HepG2 (cell line): Measurements from ENCODE around the gene SFTPB. TPM values are rescaled to one million over a fixed set of nuclear protein-coding genes. Genes with fewer than 3 reads are reported as not detected.

Experiments
- ATAC-seq: fragments of 200-7000 bp; cut with Tn5 transposase; 3 replicates; pipeline ENCODE4 v1.9.1; 2020; ENCODE audit warnings: mild to moderate bottlenecking, moderate library complexity
- BruUV-seq: library from RNA; stranded (reverse); fragments of 400-500 nt; replicated peaks from 2 replicates; lab custom pipeline; 2021; lab: Mats Ljungman, UMichigan
- CTCF ChIA-PET: fragments of 300-600 bp; formaldehyde crosslinking; extraction: SDS; loops from one replicate; lab custom pipeline; 2021; ENCODE audit warnings: low total read pairs, inconsistent platforms, low intra/inter-chr PET ratio; lab: Yijun Ruan, JAX
- POLR2A ChIA-PET: fragments of 350-600 bp; sonication (Branson Sonifier 250); formaldehyde crosslinking; loops from one replicate; lab custom pipeline; 2020; ENCODE audit warnings: antibody characterized with exemption, inconsistent platforms; lab: Yijun Ruan, JAX
- DNase-seq: peaks from one replicate; pipeline ENCODE4 v3.0.0-alpha.2; 2015; ENCODE audit warnings: low spot score
- FAIRE-seq: peaks from 3 replicates; lab custom pipeline; 2011; peaks lifted over from hg19 to GRCh38; lab: Jason Lieb, UNC
- H2AFZ ChIP-seq: one replicate; pipeline ENCODE4 v1.6.1; 2011; ENCODE audit warnings: low read length, inconsistent platforms
- H3K27ac ChIP-seq: fragments of 300-600 bp; 3 replicates; pipeline ENCODE4 v1.8.0; 2011; ENCODE audit warnings: mixed run types, mild to moderate bottlenecking, mixed read lengths, low read length, inconsistent platforms; ENCODE audit not compliant: insufficient read depth; ENCODE audit errors: extremely low read length
- H3K27me3 ChIP-seq, 2 experiments: fragments of 200-600 bp in 1 of 2; 2 replicates in 1 of 2; 3 replicates in 1 of 2; pipeline versions ENCODE4 v1.6.0 to v1.8.0; 2011; ENCODE audit warnings: low read length in 2 of 2, mild to moderate bottlenecking in 2 of 2, moderate library complexity in 2 of 2, inconsistent platforms in 1 of 2; ENCODE audit not compliant: insufficient read depth in 2 of 2, control insufficient read depth in 1 of 2
- H3K36me3 ChIP-seq, 2 experiments: fragments of 200-600 bp in 1 of 2; replicated peaks in 1 of 2; 2 replicates in 1 of 2; 3 replicates in 1 of 2; pipeline versions ENCODE4 v1.5.1 to v1.8.0; 2011; ENCODE audit warnings: low read length in 2 of 2, inconsistent platforms in 1 of 2; ENCODE audit not compliant: insufficient read depth in 2 of 2, control insufficient read depth in 1 of 2
- H3K4me1 ChIP-seq: 2 replicates; pipeline ENCODE4 v1.5.1; 2012; ENCODE audit warnings: low read length, inconsistent platforms; ENCODE audit not compliant: insufficient read depth
- H3K4me2 ChIP-seq: 2 replicates; pipeline ENCODE4 v1.6.0; 2011; ENCODE audit warnings: low read depth, low read length, inconsistent platforms
- H3K4me3 ChIP-seq, 3 experiments: fragments of 200-600 bp in 1 of 3; sonication (generic), shearing (Covaris generic) in 1 of 3; replicated peaks in 1 of 3; 2 replicates each; pipeline ENCODE4 v1.5.1; 2011 to 2016; ENCODE audit warnings: low read length in 3 of 3, inconsistent platforms in 2 of 3, low read depth in 2 of 3, mild to moderate bottlenecking in 2 of 3, control low read depth in 1 of 3, mixed read lengths in 1 of 3; ENCODE audit not compliant: insufficient read depth in 1 of 3
- H3K79me2 ChIP-seq: one replicate; pipeline ENCODE4 v1.6.1; 2011; ENCODE audit warnings: low read length, inconsistent platforms; ENCODE audit not compliant: insufficient read depth
- H3K9ac ChIP-seq: 2 replicates; pipeline ENCODE4 v1.6.0; 2011; ENCODE audit warnings: mild to moderate bottlenecking, low read depth, low read length, inconsistent platforms; ENCODE audit not compliant: insufficient read depth
- H3K9me3 ChIP-seq: 2 replicates; pipeline ENCODE4 v1.5.1; 2012; ENCODE audit warnings: mild to moderate bottlenecking, low read length
- H4K20me1 ChIP-seq: 2 replicates; pipeline ENCODE4 v1.6.0; 2011; ENCODE audit warnings: inconsistent platforms, mild to moderate bottlenecking, low read length, moderate library complexity; ENCODE audit not compliant: insufficient read depth
- CBFB ChIP-seq: sonication (generic); formaldehyde crosslinking; IDR thresholded peaks from 2 replicates; pipeline ENCODE4 v1.4.0; 2020; ENCODE audit warnings: missing genetic modification reagents
- DNMT1 ChIP-seq: sonication (generic); formaldehyde crosslinking; IDR thresholded peaks from 2 replicates; pipeline ENCODE4 v1.5.1; 2020; ENCODE audit warnings: mild to moderate bottlenecking, missing genetic modification reagents
- POLR2AphosphoS5 ChIP-seq: IDR thresholded peaks from 2 replicates; pipeline ENCODE4 v1.6.1; 2012; ENCODE audit warnings: low read depth, low read length
- SPEN ChIP-seq: sonication (generic); formaldehyde crosslinking; IDR thresholded peaks from 2 replicates; pipeline ENCODE4 v1.5.1; 2020; ENCODE audit warnings: low read depth, mild to moderate bottlenecking, missing genetic modification reagents
- TCF12 ChIP-seq, 2 experiments: fragments of 450-650 bp in 1 of 2; sonication (generic) in 1 of 2; formaldehyde crosslinking in 1 of 2; IDR thresholded peaks; 2 replicates each; pipeline versions ENCODE4 v1.6.1 to v1.8.0; 2017 to 2022; ENCODE audit warnings: antibody characterized with exemption in 1 of 2, mild to moderate bottlenecking in 1 of 2, missing genetic modification reagents in 1 of 2, moderate library complexity in 1 of 2
- ZFAT ChIP-seq: sonication (generic); formaldehyde crosslinking; conservative IDR thresholded peaks from 2 replicates; pipeline ENCODE4 v1.8.1; 2023; ENCODE audit warnings: missing genetic modification reagents, inconsistent platforms
- ZNF605 ChIP-seq: sonication (generic); formaldehyde crosslinking; IDR thresholded peaks from 2 replicates; pipeline ENCODE4 v1.8.0; 2022; ENCODE audit warnings: mild to moderate bottlenecking, missing genetic modification reagents
- WGBS: methylation state at CpG from one replicate; pipeline ENCODE4 v1.1.6; 2017; ENCODE audit warnings: low lambda C conversion rate; 5-methylcytosine and 5-hydroxymethylcytosine counted together
- in situ Hi-C: cut with HindIII; loops from 2 replicates; pipeline ENCODE4 v1.10.0; 2017; ENCODE audit warnings: low pct_unique_long_range_greater_than_20kb; ENCODE audit not compliant: extremely low pct_ligation_motif_present
- intact Hi-C: fragments of 100-400 bp; cut with micrococcal nuclease; formaldehyde crosslinking; loops from one replicate; pipeline ENCODE4 v1.10.0; 2022; ENCODE audit not compliant: unreplicated experiment
- polyA plus RNA-seq, 8 experiments: library from polyadenylated mRNA; depleted of rRNA in 3 of 8; stranded (reverse) in 7 of 8; unstranded in 1 of 8; fragments of >200 nt; fragmentation: Illumina TruSeq in 4 of 8; extraction: Trizol in 4 of 8; gene quantifications; 2 replicates each; pipeline versions ENCODE4 v1.2.1 to v1.2.3, GENCODE V29; 2011 to 2016; ENCODE audit warnings: low read depth in 4 of 8, missing spikeins in 1 of 8, mixed read lengths in 1 of 8; ENCODE audit not compliant: insufficient read depth in 1 of 8
- total RNA-seq, 5 experiments: library from RNA; depleted of rRNA; stranded (reverse); fragments of >200 nt; fragmentation: Illumina TruSeq; extraction: Trizol; gene quantifications; 2 replicates each; pipeline ENCODE4 v1.2.3, GENCODE V29; 2016; ENCODE audit warnings: low read depth in 1 of 5
- TF ChIP-seq, protein P1 (sequence below): sonication (generic); formaldehyde crosslinking; conservative IDR thresholded peaks from 2 replicates; pipeline ENCODE4 v1.8.0; 2022; ENCODE audit warnings: mild to moderate bottlenecking, moderate library complexity, missing genetic modification reagents
- TF ChIP-seq, protein P2 (sequence below): sonication (generic); formaldehyde crosslinking; IDR thresholded peaks from 2 replicates; pipeline ENCODE4 v1.4.0; 2020; ENCODE audit warnings: missing genetic modification reagents, mild to moderate bottlenecking, borderline replicate concordance
- TF ChIP-seq, protein P3 (sequence below): sonication (generic); formaldehyde crosslinking; conservative IDR thresholded peaks from 2 replicates; pipeline ENCODE4 v1.4.0; 2020; ENCODE audit warnings: missing genetic modification reagents

The SFTPB gene
- total and polyA plus RNA-seq, 2 of the 13 experiments (the other 11 are each of a cell fraction or from before 2014, with no cell fraction given) = not detected

- peaks cover 0 to 23% of the 10 kb centered on the region in 2 experiments; a peak in 2 of 5 replicates for H3K27me3 ChIP-seq
- intact Hi-C loops = no loop called here
- no peaks in the 10 kb centered on the region for H3K9me3 ChIP-seq
- no peak overlapping the region for H3K4me2 ChIP-seq
- BruUV-seq = no TSS peak
- in situ Hi-C loops = no loop called here
- H3K79me2 ChIP-seq = no peaks in the 10 kb centered on the region
- no peak; the same call in 1 of the 3 replicates for ATAC-seq
- CTCF ChIA-PET = no interaction called here
- H4K20me1 ChIP-seq = no peaks in the 10 kb centered on the region
- no peak overlapping the region for H2AFZ ChIP-seq
- POLR2A ChIA-PET = no interaction called here
- no peak overlapping the region for H3K4me3 ChIP-seq
- no peaks in the 10 kb centered on the region for H3K4me1 ChIP-seq
- TF ChIP-seq DNMT1 (CRISPR knock-in tag) (no peak), ZFAT (no peak), SPEN (CRISPR knock-in tag) (no peak), POLR2AphosphoS5 (no peak), CBFB (CRISPR knock-in tag) (no peak), ZNF605 (CRISPR knock-in tag) (no peak), TCF12 (IDR thresholded peaks at IDR 0.05) (no peak), TCF12 (CRISPR knock-in tag; IDR thresholded peaks at IDR 0.05) (no peak)
- TF ChIP-seq, protein P1, sequence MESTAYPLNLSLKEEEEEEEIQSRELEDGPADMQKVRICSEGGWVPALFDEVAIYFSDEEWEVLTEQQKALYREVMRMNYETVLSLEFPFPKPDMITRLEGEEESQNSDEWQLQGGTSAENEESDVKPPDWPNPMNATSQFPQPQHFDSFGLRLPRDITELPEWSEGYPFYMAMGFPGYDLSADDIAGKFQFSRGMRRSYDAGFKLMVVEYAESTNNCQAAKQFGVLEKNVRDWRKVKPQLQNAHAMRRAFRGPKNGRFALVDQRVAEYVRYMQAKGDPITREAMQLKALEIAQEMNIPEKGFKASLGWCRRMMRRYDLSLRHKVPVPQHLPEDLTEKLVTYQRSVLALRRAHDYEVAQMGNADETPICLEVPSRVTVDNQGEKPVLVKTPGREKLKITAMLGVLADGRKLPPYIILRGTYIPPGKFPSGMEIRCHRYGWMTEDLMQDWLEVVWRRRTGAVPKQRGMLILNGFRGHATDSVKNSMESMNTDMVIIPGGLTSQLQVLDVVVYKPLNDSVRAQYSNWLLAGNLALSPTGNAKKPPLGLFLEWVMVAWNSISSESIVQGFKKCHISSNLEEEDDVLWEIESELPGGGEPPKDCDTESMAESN (CRISPR knock-in tag) = no peak
- TF ChIP-seq, protein P2, sequence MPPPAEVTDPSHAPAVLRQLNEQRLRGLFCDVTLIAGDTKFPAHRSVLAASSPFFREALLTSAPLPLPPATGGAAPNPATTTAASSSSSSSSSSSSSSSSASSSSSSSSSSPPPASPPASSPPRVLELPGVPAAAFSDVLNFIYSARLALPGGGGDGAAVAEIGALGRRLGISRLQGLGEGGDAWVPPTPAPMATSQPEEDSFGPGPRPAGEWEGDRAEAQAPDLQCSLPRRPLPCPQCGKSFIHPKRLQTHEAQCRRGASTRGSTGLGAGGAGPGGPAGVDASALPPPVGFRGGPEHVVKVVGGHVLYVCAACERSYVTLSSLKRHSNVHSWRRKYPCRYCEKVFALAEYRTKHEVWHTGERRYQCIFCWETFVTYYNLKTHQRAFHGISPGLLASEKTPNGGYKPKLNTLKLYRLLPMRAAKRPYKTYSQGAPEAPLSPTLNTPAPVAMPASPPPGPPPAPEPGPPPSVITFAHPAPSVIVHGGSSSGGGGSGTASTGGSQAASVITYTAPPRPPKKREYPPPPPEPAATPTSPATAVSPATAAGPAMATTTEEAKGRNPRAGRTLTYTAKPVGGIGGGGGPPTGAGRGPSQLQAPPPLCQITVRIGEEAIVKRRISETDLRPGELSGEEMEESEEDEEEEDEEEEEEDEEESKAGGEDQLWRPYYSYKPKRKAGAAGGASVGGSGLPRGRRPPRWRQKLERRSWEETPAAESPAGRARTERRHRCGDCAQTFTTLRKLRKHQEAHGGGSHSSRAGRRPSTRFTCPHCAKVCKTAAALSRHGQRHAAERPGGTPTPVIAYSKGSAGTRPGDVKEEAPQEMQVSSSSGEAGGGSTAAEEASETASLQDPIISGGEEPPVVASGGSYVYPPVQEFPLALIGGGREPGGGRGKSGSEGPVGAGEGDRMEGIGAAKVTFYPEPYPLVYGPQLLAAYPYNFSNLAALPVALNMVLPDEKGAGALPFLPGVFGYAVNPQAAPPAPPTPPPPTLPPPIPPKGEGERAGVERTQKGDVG (CRISPR knock-in tag) = no peak
- TF ChIP-seq, protein P3, sequence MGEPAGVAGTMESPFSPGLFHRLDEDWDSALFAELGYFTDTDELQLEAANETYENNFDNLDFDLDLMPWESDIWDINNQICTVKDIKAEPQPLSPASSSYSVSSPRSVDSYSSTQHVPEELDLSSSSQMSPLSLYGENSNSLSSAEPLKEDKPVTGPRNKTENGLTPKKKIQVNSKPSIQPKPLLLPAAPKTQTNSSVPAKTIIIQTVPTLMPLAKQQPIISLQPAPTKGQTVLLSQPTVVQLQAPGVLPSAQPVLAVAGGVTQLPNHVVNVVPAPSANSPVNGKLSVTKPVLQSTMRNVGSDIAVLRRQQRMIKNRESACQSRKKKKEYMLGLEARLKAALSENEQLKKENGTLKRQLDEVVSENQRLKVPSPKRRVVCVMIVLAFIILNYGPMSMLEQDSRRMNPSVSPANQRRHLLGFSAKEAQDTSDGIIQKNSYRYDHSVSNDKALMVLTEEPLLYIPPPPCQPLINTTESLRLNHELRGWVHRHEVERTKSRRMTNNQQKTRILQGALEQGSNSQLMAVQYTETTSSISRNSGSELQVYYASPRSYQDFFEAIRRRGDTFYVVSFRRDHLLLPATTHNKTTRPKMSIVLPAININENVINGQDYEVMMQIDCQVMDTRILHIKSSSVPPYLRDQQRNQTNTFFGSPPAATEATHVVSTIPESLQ (CRISPR knock-in tag) = no peak
- TF ChIP-seq, all 625 proteins: peak for 0
- FAIRE-seq (no peak), DNase-seq (no peak)
- H3K9ac ChIP-seq = no peak overlapping the region
- no peak overlapping the region for H3K27ac ChIP-seq
- 10% methylated on average over 4 of the region's 4 CpGs for WGBS
- H3K36me3 ChIP-seq = no peaks in the 10 kb centered on the region
These were observed 16.8 kb upstream of the SFTPB start for GRCh38 chr2:85684806-85685205.
